ENCODE data around the gene OR2A25.

GRCh38 chr7:144027974-144028373, 41.6 kb upstream of the OR2A25 start:
- TF ChIP-seq POLR2AphosphoS5 (IDR thresholded peaks at IDR 0.05) (no peak), CTCF (IDR thresholded peaks at IDR 0.05) (no peak), POLR2A (IDR thresholded peaks at IDR 0.05) (no peak)
